Measurements from ENCODE around the gene PRR7.

Gene PRR7

DNA sequence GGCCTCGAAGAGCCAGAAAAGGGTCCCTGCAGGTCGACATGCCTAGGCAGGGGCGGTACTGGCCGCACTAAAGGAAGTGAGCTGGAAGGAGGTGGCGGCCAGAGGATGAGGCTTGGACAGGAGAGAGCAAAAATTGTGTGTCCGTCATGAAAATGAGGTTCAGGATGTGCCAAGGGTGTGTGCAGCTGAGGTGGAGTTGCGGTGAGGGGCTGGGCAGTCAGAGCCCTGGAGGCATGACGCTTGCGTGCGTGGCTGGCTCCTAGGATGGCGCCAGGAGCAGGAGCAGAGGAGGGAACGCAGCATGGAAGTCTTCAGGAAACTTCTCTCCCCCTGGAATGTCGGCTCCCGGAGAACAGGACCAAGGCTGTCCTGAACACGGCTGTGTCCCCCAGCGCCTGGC is 56.3 kb downstream of the PRR7 start:
- peaks cover 8 to 10% of the 10 kb centered on the region in 2 donors for H3K27me3 ChIP-seq (ENCODE audit: control insufficient read depth in 1 of 2, insufficient read depth in 2 of 2, low read length in 2 of 2)
- H3K36me3 ChIP-seq (ENCODE audit: control insufficient read depth in 1 of 2, insufficient read depth in 2 of 2, low read length in 2 of 2), result peaks cover 0 to 3% of the 10 kb centered on the region in 2 donors
- H3K4me3 ChIP-seq (ENCODE audit: low read depth in 1 of 2, low read length in 2 of 2), result no peak overlapping the region
- H3K9ac ChIP-seq (ENCODE audit: low read depth in 1 of 2, low read length in 2 of 2), result no peak overlapping the region
- H3K27ac ChIP-seq (ENCODE audit: low read depth, low read length), result no peak overlapping the region
- H3K9me3 ChIP-seq (ENCODE audit: control insufficient read depth in 1 of 2, low read length in 2 of 2), result no peaks in the 10 kb centered on the region
- peaks cover 3 to 21% of the 10 kb centered on the region in 2 donors for H3K4me1 ChIP-seq (ENCODE audit: control insufficient read depth in 1 of 2, insufficient read depth in 2 of 2, low read length in 2 of 2)

GRCh38 chr5:177503351-177504085 is 56.9 kb downstream of the PRR7 start:
- Histone ChIP-seq H3K9ac (ENCODE audit: low read depth in 1 of 2, low read length in 2 of 2) (no peak overlapping the region), H3K4me3 (ENCODE audit: low read depth in 1 of 2, low read length in 2 of 2) (no peak overlapping the region), H3K9me3 (ENCODE audit: control insufficient read depth in 1 of 2, low read length in 2 of 2) (no peaks in the 10 kb centered on the region), H3K27me3 (ENCODE audit: control insufficient read depth in 1 of 2, insufficient read depth in 2 of 2, low read length in 2 of 2) (peaks cover 3 to 4% of the 10 kb centered on the region in 2 donors), H3K27ac (ENCODE audit: low read depth, low read length) (no peak overlapping the region), H3K36me3 (ENCODE audit: control insufficient read depth in 1 of 2, insufficient read depth in 2 of 2, low read length in 2 of 2) (peaks cover 0 to 3% of the 10 kb centered on the region in 2 donors), H3K4me1 (ENCODE audit: control insufficient read depth in 1 of 2, insufficient read depth in 2 of 2, low read length in 2 of 2) (peaks cover 0 to 15% of the 10 kb centered on the region in 2 donors)

DNA sequence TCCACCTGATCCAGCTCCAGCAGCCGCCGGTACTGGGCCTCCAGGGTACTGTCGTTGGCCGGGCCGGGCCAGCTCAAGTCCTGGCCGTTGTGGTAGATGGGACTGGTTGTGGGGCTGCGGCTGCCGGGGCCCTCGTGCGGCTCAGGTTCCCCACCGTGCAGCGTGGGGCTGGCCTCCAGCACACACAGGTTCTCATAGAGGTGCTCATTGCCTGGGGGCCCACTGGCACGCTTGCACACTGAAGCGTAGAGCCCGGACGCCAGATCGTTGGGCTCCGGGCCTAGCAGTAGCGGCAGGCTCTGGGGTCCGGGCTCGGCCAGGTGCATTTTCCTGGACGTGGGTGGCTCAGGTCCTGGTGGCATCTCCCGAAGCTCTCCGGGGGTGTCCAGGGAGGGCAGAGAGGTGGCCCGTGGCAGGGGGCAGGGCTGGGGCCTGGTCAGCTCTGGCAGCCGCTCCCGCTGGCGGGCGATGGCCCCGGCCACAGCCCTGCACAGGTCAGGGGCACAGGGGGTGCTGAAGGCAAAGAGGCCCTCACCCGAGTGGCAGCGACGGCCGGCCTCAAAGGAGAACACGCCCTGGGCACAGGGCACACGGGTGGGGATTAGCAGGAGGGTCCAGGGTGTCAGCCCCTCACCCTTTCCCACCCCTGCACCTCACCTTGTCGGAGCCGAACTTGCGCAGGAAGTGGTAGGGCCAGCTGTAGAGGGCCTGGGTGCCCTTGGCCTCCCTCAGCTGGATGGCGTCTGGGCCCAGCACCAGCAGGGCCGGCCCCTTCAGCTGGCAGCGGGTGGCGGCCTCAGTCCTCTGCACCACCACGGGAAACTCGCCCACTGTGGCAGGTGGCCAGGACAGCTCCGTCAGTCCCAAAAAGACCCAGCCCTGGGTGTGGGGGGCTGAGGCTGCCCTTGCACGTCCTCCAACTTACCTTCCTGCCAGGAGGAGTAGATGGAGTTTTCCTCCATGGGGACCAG is 57.8 kb downstream of the PRR7 start:
- Histone ChIP-seq H3K36me3 (ENCODE audit: control insufficient read depth in 1 of 2, insufficient read depth in 2 of 2, low read length in 2 of 2) (peaks cover 0 to 3% of the 10 kb centered on the region in 2 donors), H3K27ac (ENCODE audit: low read depth, low read length) (no peak overlapping the region), H3K4me3 (ENCODE audit: low read depth in 1 of 2, low read length in 2 of 2) (no peak overlapping the region), H3K4me1 (ENCODE audit: control insufficient read depth in 1 of 2, insufficient read depth in 2 of 2, low read length in 2 of 2) (peaks cover 0 to 14% of the 10 kb centered on the region in 2 donors), H3K9ac (ENCODE audit: low read depth in 1 of 2, low read length in 2 of 2) (no peak overlapping the region), H3K27me3 (ENCODE audit: control insufficient read depth in 1 of 2, insufficient read depth in 2 of 2, low read length in 2 of 2) (no peaks in the 10 kb centered on the region), H3K9me3 (ENCODE audit: control insufficient read depth in 1 of 2, low read length in 2 of 2) (no peaks in the 10 kb centered on the region)

DNA sequence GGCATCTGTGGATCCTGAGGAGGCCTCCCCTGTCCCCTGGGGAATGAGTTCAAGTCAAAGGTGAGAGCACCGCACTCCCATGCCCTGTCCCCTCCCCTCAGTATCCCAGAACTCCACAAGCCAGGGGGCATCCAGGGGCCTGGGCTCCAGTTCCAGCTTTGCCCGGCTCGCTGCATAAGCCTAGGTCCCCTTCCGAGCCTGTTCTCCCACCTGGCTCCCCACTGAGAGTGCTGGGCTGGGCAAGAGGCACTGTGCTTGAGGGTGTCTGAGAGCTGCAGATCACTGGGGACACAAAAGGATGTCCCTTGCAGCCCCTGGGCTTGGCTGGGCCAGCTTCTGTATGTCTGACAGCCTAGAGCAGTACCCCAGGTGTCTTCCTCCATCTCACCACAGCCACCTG is 58.5 kb downstream of the PRR7 start:
- peaks cover 0 to 21% of the 10 kb centered on the region in 2 donors for H3K4me1 ChIP-seq (ENCODE audit: control insufficient read depth in 1 of 2, insufficient read depth in 2 of 2, low read length in 2 of 2)
- H3K27me3 ChIP-seq (ENCODE audit: control insufficient read depth in 1 of 2, insufficient read depth in 2 of 2, low read length in 2 of 2), result no peaks in the 10 kb centered on the region
- no peak overlapping the region for H3K9ac ChIP-seq (ENCODE audit: low read depth in 1 of 2, low read length in 2 of 2)
- H3K4me3 ChIP-seq (ENCODE audit: low read depth in 1 of 2, low read length in 2 of 2), result no peak overlapping the region
- H3K9me3 ChIP-seq (ENCODE audit: control insufficient read depth in 1 of 2, low read length in 2 of 2), result no peaks in the 10 kb centered on the region
- H3K36me3 ChIP-seq (ENCODE audit: control insufficient read depth in 1 of 2, insufficient read depth in 2 of 2, low read length in 2 of 2), result peaks cover 0 to 3% of the 10 kb centered on the region in 2 donors
- no peak overlapping the region for H3K27ac ChIP-seq (ENCODE audit: low read depth, low read length)

All from duodenal mucosa (tissue), 2 donors.